GM23338 (cell line): ENCODE data around the gene MYCBP2. TPM values are rescaled to one million over a fixed set of nuclear protein-coding genes. Genes with fewer than 3 reads are reported as not detected.

Source experiments
- ATAC-seq: fragments of 200-7000 bp; cut with Tn5 transposase; 3 replicates; pipeline ENCODE4 v1.9.1; 2020
- DNase-seq: peaks from one replicate; pipeline ENCODE4 v3.0.0-alpha.2; 2015; ENCODE audit warnings: low spot score
- H2AFZ ChIP-seq: fragments of 200-600 bp; sonication (generic); 2 replicates; pipeline ENCODE4 v1.8.0; 2016; ENCODE audit warnings: antibody characterized with exemption, mild to moderate bottlenecking, moderate library complexity
- H3F3A ChIP-seq: fragments of 200-600 bp; sonication (generic); replicated peaks from 2 replicates; pipeline ENCODE4 v1.8.0; 2017; ENCODE audit warnings: antibody characterized with exemption, mixed run types, low read depth
- H3K27ac ChIP-seq: fragments of 200-600 bp; sonication (generic); 2 replicates; pipeline ENCODE4 v1.6.1; 2016; ENCODE audit warnings: low read depth
- H3K27me3 ChIP-seq: fragments of 200-600 bp; sonication (generic); 2 replicates; pipeline ENCODE4 v1.8.0; 2016; ENCODE audit warnings: mild to moderate bottlenecking, mixed run types, moderate library complexity; ENCODE audit not compliant: insufficient read depth
- H3K36me3 ChIP-seq: fragments of 200-600 bp; sonication (generic); 2 replicates; pipeline ENCODE4 v1.8.0; 2016; ENCODE audit warnings: mild to moderate bottlenecking; ENCODE audit not compliant: insufficient read depth
- H3K4me1 ChIP-seq: fragments of 200-600 bp; sonication (generic); 2 replicates; pipeline ENCODE4 v1.8.0; 2016; ENCODE audit warnings: mild to moderate bottlenecking, moderate library complexity; ENCODE audit not compliant: insufficient read depth
- H3K4me2 ChIP-seq: fragments of 200-600 bp; sonication (generic); 2 replicates; pipeline ENCODE4 v1.7.1; 2017; ENCODE audit warnings: mixed run types
- H3K4me3 ChIP-seq: fragments of 200-600 bp; sonication (generic); 2 replicates; pipeline ENCODE4 v1.6.1; 2016; ENCODE audit warnings: mixed run types
- H3K79me2 ChIP-seq: fragments of 200-600 bp; sonication (generic); replicated peaks from 2 replicates; pipeline ENCODE4 v1.8.0; 2017; ENCODE audit warnings: mild to moderate bottlenecking; ENCODE audit not compliant: insufficient read depth
- H3K9me2 ChIP-seq: fragments of 200-600 bp; sonication (generic); 2 replicates; pipeline ENCODE4 v1.8.0; 2017; ENCODE audit not compliant: insufficient read depth
- H4K20me1 ChIP-seq: fragments of 200-600 bp; sonication (generic); replicated peaks from 2 replicates; pipeline ENCODE4 v1.8.0; 2017; ENCODE audit warnings: mild to moderate bottlenecking; ENCODE audit not compliant: insufficient read depth
- H3K27ac Mint-ChIP-seq: 2 replicates; pipeline ENCODE4 v1.8.0; 2020; ENCODE audit warnings: inconsistent platforms, mild to moderate bottlenecking, moderate library complexity, mixed read lengths
- H3K27me3 Mint-ChIP-seq: 3 replicates; pipeline ENCODE4 v1.8.0; 2022; ENCODE audit warnings: low read depth, mild to moderate bottlenecking, moderate library complexity, mixed read lengths, inconsistent platforms; ENCODE audit not compliant: insufficient read depth, poor library complexity
- H3K36me3 Mint-ChIP-seq: 3 replicates; pipeline ENCODE4 v1.8.0; 2021; ENCODE audit warnings: low read depth, mild to moderate bottlenecking, inconsistent platforms, moderate library complexity, mixed read lengths
- H3K4me1 Mint-ChIP-seq: 3 replicates; pipeline ENCODE4 v1.8.0; 2020; ENCODE audit warnings: mild to moderate bottlenecking, inconsistent platforms, mixed read lengths
- H3K4me3 Mint-ChIP-seq: 3 replicates; pipeline ENCODE4 v1.8.0; 2021; ENCODE audit warnings: moderate library complexity, mild to moderate bottlenecking, inconsistent platforms, mixed read lengths
- H3K9me3 Mint-ChIP-seq: 3 replicates; pipeline ENCODE4 v1.8.0; 2020; ENCODE audit warnings: moderate library complexity, mild to moderate bottlenecking, inconsistent platforms, mixed read lengths
- CREB1 ChIP-seq: fragments of 250-450 bp; sonication (Bioruptor Pico); IDR thresholded peaks from 2 replicates; pipeline ENCODE4 v1.5.0; 2020; ENCODE audit warnings: low read depth, mild to moderate bottlenecking, moderate library complexity
- EZH2phosphoT487 ChIP-seq: fragments of 200-600 bp; sonication (generic); IDR thresholded peaks from one replicate; pipeline ENCODE4 v1.8.1; 2018; ENCODE audit warnings: antibody characterized with exemption; ENCODE audit not compliant: unreplicated experiment
- JUNB ChIP-seq: IDR thresholded peaks from one replicate; pipeline ENCODE4 v1.6.1; 2016; ENCODE audit warnings: antibody characterized with exemption; ENCODE audit not compliant: unreplicated experiment
- NANOG ChIP-seq: IDR thresholded peaks from 2 replicates; pipeline ENCODE4 v1.6.1; 2016; ENCODE audit warnings: antibody characterized with exemption, borderline replicate concordance
- POLR2AphosphoS5 ChIP-seq: IDR thresholded peaks from 2 replicates; pipeline ENCODE4 v1.6.1; 2016; ENCODE audit warnings: antibody characterized with exemption, low read depth
- STAT1 ChIP-seq: IDR thresholded peaks from one replicate; pipeline ENCODE4 v1.6.1; 2016; ENCODE audit warnings: antibody characterized with exemption; ENCODE audit not compliant: unreplicated experiment
- ZNF114 ChIP-seq: fragments of 250-450 bp; sonication (Bioruptor Pico); IDR thresholded peaks from 2 replicates; pipeline ENCODE4 v1.5.0; 2020; ENCODE audit warnings: mild to moderate bottlenecking, moderate library complexity
- polyA plus RNA-seq: library from polyadenylated mRNA; unstranded; fragments of >200 nt; fragmentation: Nextera tagmentation; extraction: Ambion mirVana; gene quantifications from 2 replicates; pipeline ENCODE4 v1.2.1, GENCODE V29; 2016
- total RNA-seq: library from RNA; depleted of rRNA; stranded (reverse); fragments of >200 nt; shearing (Covaris generic); gene quantifications from 2 replicates; pipeline ENCODE4 v1.2.3, GENCODE V29; 2014
- TF ChIP-seq, protein P1 (sequence below), 2 experiments: fragments of 200-600 bp in 1 of 2; sonication (generic) in 1 of 2; conservative IDR thresholded peaks; 2 replicates each; pipeline versions ENCODE4 v1.5.1 to v1.6.1; 2016 to 2017; ENCODE audit warnings: antibody characterized with exemption in 2 of 2, low read depth in 2 of 2, mild to moderate bottlenecking in 2 of 2, moderate library complexity in 1 of 2
- TF ChIP-seq, protein P2 (sequence below): IDR thresholded peaks from 2 replicates; pipeline ENCODE4 v1.6.1; 2016; ENCODE audit warnings: antibody characterized with exemption
- TF ChIP-seq, protein P3 (sequence below): IDR thresholded peaks from one replicate; pipeline ENCODE4 v1.6.1; 2018; ENCODE audit warnings: antibody characterized with exemption; ENCODE audit not compliant: unreplicated experiment

Gene MYCBP2
- total and polyA plus RNA-seq, 2 experiments from 2014 or later, result 54.6 to 77.2 TPM

DNA sequence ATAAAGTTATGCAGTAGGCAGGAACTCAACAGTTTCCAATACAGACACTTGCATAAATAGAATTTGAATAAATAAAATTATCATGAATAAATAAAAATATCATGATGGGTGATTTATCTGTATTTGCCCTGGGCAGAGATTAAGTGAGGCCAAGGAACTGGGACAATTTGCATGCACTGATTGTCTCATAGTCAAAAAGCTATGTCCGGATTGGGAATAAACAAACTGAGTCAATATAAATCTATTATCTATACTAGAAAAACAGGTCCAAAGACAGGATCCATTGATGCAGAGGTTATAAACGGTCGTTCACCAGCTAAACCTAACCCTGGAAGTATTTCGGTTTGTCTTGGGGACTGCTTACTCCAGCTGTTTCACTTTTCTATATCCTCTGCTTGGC is 273.7 kb downstream of the MYCBP2 start:
- Mint-ChIP-seq H3K36me3 (peaks cover 50% of the 10 kb centered on the region), H3K4me3 (no peak overlapping the region)
- ATAC-seq, result no peak

DNA sequence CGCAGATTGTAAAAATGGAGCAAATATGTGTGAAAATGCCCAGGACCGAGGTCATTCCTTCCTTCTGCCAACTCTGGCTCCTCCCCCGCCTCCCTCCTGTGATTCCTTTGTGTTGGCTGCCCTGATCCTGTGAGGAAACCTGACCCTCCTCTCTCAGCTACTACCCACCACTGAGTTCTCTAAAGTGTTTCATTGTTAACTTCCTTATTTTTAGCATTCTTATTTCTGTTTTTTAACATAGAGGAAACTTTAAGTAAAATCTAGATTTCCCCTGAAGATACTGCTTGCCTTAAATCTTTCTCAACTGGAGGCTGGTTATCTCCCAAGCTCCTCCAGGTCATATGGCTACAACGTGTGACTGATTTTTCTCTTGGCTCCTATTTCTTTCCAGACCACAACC is 278.2 kb downstream of the MYCBP2 start:
- Mint-ChIP-seq H3K4me1 (peaks cover 23% of the 10 kb centered on the region), H3K36me3 (peaks cover 50% of the 10 kb centered on the region), H3K9me3 (peaks cover 17% of the 10 kb centered on the region), H3K27ac (peak overlapping the region; percentile 19), H3K4me3 (0 out of 3 replicates have a peak overlapping the region, but pooled peaks have one; percentile 0), H3K27me3 (peaks cover 3% of the 10 kb centered on the region)
- Histone ChIP-seq H3K4me2 (peak overlapping the region; percentile 14), H3K27ac (peak overlapping the region; percentile 45; the same call in 1 of the 2 replicates), H3F3A (no peaks in the 10 kb centered on the region), H3K27me3 (no peaks in the 10 kb centered on the region), H3K36me3 (no peaks in the 10 kb centered on the region; the same call in 1 of the 2 replicates), H2AFZ (no peak overlapping the region), H3K4me3 (no peak overlapping the region), H3K9me2 (no peaks in the 10 kb centered on the region), H4K20me1 (no peaks in the 10 kb centered on the region), H3K4me1 (peaks cover 12% of the 10 kb centered on the region; the same call in 1 of the 2 replicates), H3K79me2 (no peaks in the 10 kb centered on the region)
- ATAC-seq (peak; percentile 96), DNase-seq (peak; percentile 71)
- TF ChIP-seq POLR2AphosphoS5 (no peak), CREB1 (CRISPR knock-in tag) (no peak), JUNB (no peak), EZH2phosphoT487 (no peak), STAT1 (no peak), ZNF114 (no peak), NANOG (no peak)
- TF ChIP-seq, protein P1, sequence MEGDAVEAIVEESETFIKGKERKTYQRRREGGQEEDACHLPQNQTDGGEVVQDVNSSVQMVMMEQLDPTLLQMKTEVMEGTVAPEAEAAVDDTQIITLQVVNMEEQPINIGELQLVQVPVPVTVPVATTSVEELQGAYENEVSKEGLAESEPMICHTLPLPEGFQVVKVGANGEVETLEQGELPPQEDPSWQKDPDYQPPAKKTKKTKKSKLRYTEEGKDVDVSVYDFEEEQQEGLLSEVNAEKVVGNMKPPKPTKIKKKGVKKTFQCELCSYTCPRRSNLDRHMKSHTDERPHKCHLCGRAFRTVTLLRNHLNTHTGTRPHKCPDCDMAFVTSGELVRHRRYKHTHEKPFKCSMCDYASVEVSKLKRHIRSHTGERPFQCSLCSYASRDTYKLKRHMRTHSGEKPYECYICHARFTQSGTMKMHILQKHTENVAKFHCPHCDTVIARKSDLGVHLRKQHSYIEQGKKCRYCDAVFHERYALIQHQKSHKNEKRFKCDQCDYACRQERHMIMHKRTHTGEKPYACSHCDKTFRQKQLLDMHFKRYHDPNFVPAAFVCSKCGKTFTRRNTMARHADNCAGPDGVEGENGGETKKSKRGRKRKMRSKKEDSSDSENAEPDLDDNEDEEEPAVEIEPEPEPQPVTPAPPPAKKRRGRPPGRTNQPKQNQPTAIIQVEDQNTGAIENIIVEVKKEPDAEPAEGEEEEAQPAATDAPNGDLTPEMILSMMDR (conservative IDR thresholded peaks at IDR 0.05; ENCODE audit: low read depth in 2 of 2), result no peak
- TF ChIP-seq, protein P2, sequence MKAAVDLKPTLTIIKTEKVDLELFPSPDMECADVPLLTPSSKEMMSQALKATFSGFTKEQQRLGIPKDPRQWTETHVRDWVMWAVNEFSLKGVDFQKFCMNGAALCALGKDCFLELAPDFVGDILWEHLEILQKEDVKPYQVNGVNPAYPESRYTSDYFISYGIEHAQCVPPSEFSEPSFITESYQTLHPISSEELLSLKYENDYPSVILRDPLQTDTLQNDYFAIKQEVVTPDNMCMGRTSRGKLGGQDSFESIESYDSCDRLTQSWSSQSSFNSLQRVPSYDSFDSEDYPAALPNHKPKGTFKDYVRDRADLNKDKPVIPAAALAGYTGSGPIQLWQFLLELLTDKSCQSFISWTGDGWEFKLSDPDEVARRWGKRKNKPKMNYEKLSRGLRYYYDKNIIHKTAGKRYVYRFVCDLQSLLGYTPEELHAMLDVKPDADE, result no peak
- TF ChIP-seq, protein P3, sequence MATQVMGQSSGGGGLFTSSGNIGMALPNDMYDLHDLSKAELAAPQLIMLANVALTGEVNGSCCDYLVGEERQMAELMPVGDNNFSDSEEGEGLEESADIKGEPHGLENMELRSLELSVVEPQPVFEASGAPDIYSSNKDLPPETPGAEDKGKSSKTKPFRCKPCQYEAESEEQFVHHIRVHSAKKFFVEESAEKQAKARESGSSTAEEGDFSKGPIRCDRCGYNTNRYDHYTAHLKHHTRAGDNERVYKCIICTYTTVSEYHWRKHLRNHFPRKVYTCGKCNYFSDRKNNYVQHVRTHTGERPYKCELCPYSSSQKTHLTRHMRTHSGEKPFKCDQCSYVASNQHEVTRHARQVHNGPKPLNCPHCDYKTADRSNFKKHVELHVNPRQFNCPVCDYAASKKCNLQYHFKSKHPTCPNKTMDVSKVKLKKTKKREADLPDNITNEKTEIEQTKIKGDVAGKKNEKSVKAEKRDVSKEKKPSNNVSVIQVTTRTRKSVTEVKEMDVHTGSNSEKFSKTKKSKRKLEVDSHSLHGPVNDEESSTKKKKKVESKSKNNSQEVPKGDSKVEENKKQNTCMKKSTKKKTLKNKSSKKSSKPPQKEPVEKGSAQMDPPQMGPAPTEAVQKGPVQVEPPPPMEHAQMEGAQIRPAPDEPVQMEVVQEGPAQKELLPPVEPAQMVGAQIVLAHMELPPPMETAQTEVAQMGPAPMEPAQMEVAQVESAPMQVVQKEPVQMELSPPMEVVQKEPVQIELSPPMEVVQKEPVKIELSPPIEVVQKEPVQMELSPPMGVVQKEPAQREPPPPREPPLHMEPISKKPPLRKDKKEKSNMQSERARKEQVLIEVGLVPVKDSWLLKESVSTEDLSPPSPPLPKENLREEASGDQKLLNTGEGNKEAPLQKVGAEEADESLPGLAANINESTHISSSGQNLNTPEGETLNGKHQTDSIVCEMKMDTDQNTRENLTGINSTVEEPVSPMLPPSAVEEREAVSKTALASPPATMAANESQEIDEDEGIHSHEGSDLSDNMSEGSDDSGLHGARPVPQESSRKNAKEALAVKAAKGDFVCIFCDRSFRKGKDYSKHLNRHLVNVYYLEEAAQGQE, result no peak

More for the DNA sequence above, 273.7 kb downstream of the MYCBP2 start:
- H3K36me3 ChIP-seq, result peaks cover 7% of the 10 kb centered on the region; the same call in 1 of the 2 replicates
- no peaks in the 10 kb centered on the region for H3F3A ChIP-seq
- Mint-ChIP-seq H3K27me3 (peaks cover 3% of the 10 kb centered on the region), H3K9me3 (peaks cover 5% of the 10 kb centered on the region; the same call in 2 of the 3 replicates), H3K27ac (no peak overlapping the region), H3K4me1 (peaks cover 23% of the 10 kb centered on the region)
- H3K4me1 ChIP-seq, result peaks cover 12% of the 10 kb centered on the region; the same call in 1 of the 2 replicates
- H2AFZ ChIP-seq, result no peak overlapping the region
- no peak for DNase-seq
- H4K20me1 ChIP-seq, result no peaks in the 10 kb centered on the region
- TF ChIP-seq POLR2AphosphoS5 (no peak), JUNB (no peak)
- no peaks in the 10 kb centered on the region for H3K27me3 ChIP-seq
- no peak overlapping the region for H3K4me2 ChIP-seq
- no peak overlapping the region for H3K27ac ChIP-seq
- H3K4me3 ChIP-seq, result no peak overlapping the region
- H3K9me2 ChIP-seq, result no peaks in the 10 kb centered on the region
- no peaks in the 10 kb centered on the region for H3K79me2 ChIP-seq
